SK-N-SH (cell line): ENCODE results near the gene CFAP69. TPM values are rescaled to one million over a fixed set of nuclear protein-coding genes. Genes with fewer than 3 reads are reported as not detected.

ENCODE experiments used
- CTCF ChIA-PET: fragments of 300-600, 350-600 bp; formaldehyde crosslinking; extraction: SDS; loops from one replicate; lab custom pipeline; 2021; lab: Yijun Ruan, JAX
- POLR2A ChIA-PET: fragments of 350-600 bp; sonication (Branson Sonifier 250); formaldehyde crosslinking; extraction: SDS; loops from one replicate; lab custom pipeline; 2020; ENCODE audit warnings: antibody characterized with exemption, inconsistent platforms; lab: Yijun Ruan, JAX
- DNase-seq: peaks from one replicate; pipeline ENCODE4 v3.0.0; 2012
- H2AFZ ChIP-seq: fragments of 200-600 bp; sonication (generic); 2 replicates; pipeline ENCODE4 v1.8.1; 2016; ENCODE audit warnings: antibody characterized with exemption, mild to moderate bottlenecking, low read depth
- H3F3A ChIP-seq: fragments of 200-600 bp; sonication (generic); replicated peaks from 2 replicates; pipeline ENCODE3; 2016; ENCODE audit warnings: antibody characterized with exemption, mild to moderate bottlenecking; ENCODE audit not compliant: insufficient read depth
- H3K27ac ChIP-seq, 2 experiments: fragments of 200-500 bp in 1 of 2; fragments of 200-600 bp in 1 of 2; sonication (Bioruptor generic) in 1 of 2; sonication (generic), shearing (Covaris generic) in 1 of 2; 2 replicates each; pipeline versions ENCODE4 v1.5.1 to v1.6.1; 2014 to 2016; ENCODE audit warnings: low read depth in 2 of 2, inconsistent platforms in 1 of 2, low read length in 1 of 2, mild to moderate bottlenecking in 1 of 2, mixed read lengths in 1 of 2
- H3K27me3 ChIP-seq: fragments of 200-600 bp; sonication (generic), shearing (Covaris generic); 2 replicates; pipeline ENCODE4 v1.6.1; 2016; ENCODE audit warnings: mixed run types; ENCODE audit not compliant: insufficient read depth
- H3K36me3 ChIP-seq, 2 experiments: fragments of 200-500 bp in 1 of 2; fragments of 200-600 bp in 1 of 2; sonication (Bioruptor generic) in 1 of 2; sonication (generic) in 1 of 2; replicated peaks in 1 of 2; 2 replicates each; pipeline versions ENCODE3 to v1.5.1; 2014 to 2016; ENCODE audit warnings: low read length in 1 of 2, mild to moderate bottlenecking in 1 of 2; ENCODE audit not compliant: insufficient read depth in 2 of 2, control insufficient read depth in 1 of 2
- H3K4me1 ChIP-seq, 2 experiments: fragments of 200-500 bp in 1 of 2; fragments of 200-600 bp in 1 of 2; sonication (Bioruptor generic) in 1 of 2; sonication (generic), shearing (Covaris generic) in 1 of 2; 2 replicates each; pipeline versions ENCODE4 v1.5.1 to v1.6.1; 2014 to 2016; ENCODE audit warnings: low read depth in 1 of 2, low read length in 1 of 2, mixed run types in 1 of 2; ENCODE audit not compliant: insufficient read depth in 2 of 2, control insufficient read depth in 1 of 2
- H3K4me2 ChIP-seq: fragments of 200-600 bp; sonication (generic), shearing (Covaris generic); 2 replicates; pipeline ENCODE4 v1.6.1; 2017; ENCODE audit warnings: mixed run types
- H3K4me3 ChIP-seq, 2 experiments: fragments of 200-500 bp in 1 of 2; fragments of 200-600 bp in 1 of 2; sonication (Bioruptor generic) in 1 of 2; sonication (generic), shearing (Covaris generic) in 1 of 2; 2 replicates each; pipeline versions ENCODE4 v1.5.1 to v1.8.1; 2014 to 2016; ENCODE audit warnings: low read depth in 2 of 2, inconsistent platforms in 1 of 2, low read length in 1 of 2, mild to moderate bottlenecking in 1 of 2, mixed read lengths in 1 of 2, moderate library complexity in 1 of 2
- H3K79me2 ChIP-seq: fragments of 200-600 bp; sonication (generic); 2 replicates; pipeline ENCODE4 v1.8.1; 2017; ENCODE audit warnings: mild to moderate bottlenecking; ENCODE audit not compliant: insufficient read depth
- H3K9ac ChIP-seq: fragments of 200-600 bp; sonication (generic); 2 replicates; pipeline ENCODE4 v1.6.1; 2017; ENCODE audit warnings: mixed run types
- H3K9me2 ChIP-seq: fragments of 200-600 bp; sonication (generic); 2 replicates; pipeline ENCODE4 v1.6.1; 2017; ENCODE audit warnings: mixed run types
- H3K9me3 ChIP-seq: fragments of 200-600 bp; sonication (generic); 2 replicates; pipeline ENCODE4 v1.6.1; 2017; ENCODE audit warnings: mixed run types, mild to moderate bottlenecking, moderate library complexity
- H4K20me1 ChIP-seq: fragments of 200-600 bp; sonication (generic); 2 replicates; pipeline ENCODE4 v1.6.1; 2017; ENCODE audit warnings: mild to moderate bottlenecking, mixed run types; ENCODE audit not compliant: insufficient read depth
- EP300 ChIP-seq, 2 experiments: IDR thresholded peaks; 2 replicates each; pipeline versions ENCODE4 v1.4.0 to v1.6.1; 2012; ENCODE audit warnings: borderline replicate concordance in 1 of 2, low read depth in 1 of 2, low read length in 1 of 2
- EZH2phosphoT487 ChIP-seq: fragments of 200-600 bp; sonication (generic); IDR thresholded peaks from 2 replicates; pipeline ENCODE4 v1.6.1; 2017; ENCODE audit warnings: low read depth, mixed run types, mild to moderate bottlenecking, antibody characterized with exemption, moderate library complexity, borderline replicate concordance
- FOSL2 ChIP-seq: IDR thresholded peaks from 2 replicates; pipeline ENCODE4 v1.4.0; 2012; ENCODE audit warnings: low read depth, mild to moderate bottlenecking, moderate library complexity, borderline replicate concordance
- FOXM1 ChIP-seq: IDR thresholded peaks from 2 replicates; pipeline ENCODE4 v1.4.0; 2012; ENCODE audit warnings: low read depth, mild to moderate bottlenecking
- JUND ChIP-seq: IDR thresholded peaks from 2 replicates; pipeline ENCODE4 v1.4.0; 2012
- MXI1 ChIP-seq: IDR thresholded peaks from 2 replicates; pipeline ENCODE4 v1.6.1; 2012; ENCODE audit warnings: mild to moderate bottlenecking, low read depth, low read length, improper control_type of control experiment
- NFIC ChIP-seq: IDR thresholded peaks from 2 replicates; pipeline ENCODE4 v1.4.0; 2012; ENCODE audit warnings: borderline replicate concordance
- NRF1 ChIP-seq: IDR thresholded peaks from 2 replicates; pipeline ENCODE4 v1.6.1; 2012; ENCODE audit warnings: low read depth, mild to moderate bottlenecking, low read length
- POLR2AphosphoS5 ChIP-seq: IDR thresholded peaks from 2 replicates; pipeline ENCODE4 v1.6.1; 2012; ENCODE audit warnings: low read depth, low read length
- RXRA ChIP-seq: IDR thresholded peaks from 2 replicates; pipeline ENCODE4 v1.4.0; 2012; ENCODE audit warnings: low read depth, mild to moderate bottlenecking, borderline replicate concordance
- TAF1 ChIP-seq: IDR thresholded peaks from 2 replicates; pipeline ENCODE4 v1.6.1; 2012; ENCODE audit warnings: low read depth, mild to moderate bottlenecking, low read length, moderate library complexity, borderline replicate concordance
- TCF12 ChIP-seq: IDR thresholded peaks from 2 replicates; pipeline ENCODE4 v1.4.0; 2012
- TEAD4 ChIP-seq: IDR thresholded peaks from 2 replicates; pipeline ENCODE4 v1.4.0; 2012; ENCODE audit warnings: mild to moderate bottlenecking, borderline replicate concordance; ENCODE audit not compliant: insufficient read depth
- WGBS: methylation state at CpG from one replicate; pipeline ENCODE4 v1.1.6; 2017; ENCODE audit warnings: low lambda C conversion rate; 5-methylcytosine and 5-hydroxymethylcytosine counted together
- polyA plus RNA-seq, 3 experiments: library from polyadenylated mRNA; depleted of rRNA; stranded (reverse); fragments of >200 nt; gene quantifications; 2 replicates each; pipeline ENCODE4 v1.2.3, GENCODE V29; 2012
- TF ChIP-seq, protein P1 (sequence below): IDR thresholded peaks from 2 replicates; pipeline ENCODE4; 2012
- TF ChIP-seq, protein P2 (sequence below): fragments of 150-350 bp; IDR thresholded peaks from 2 replicates; pipeline ENCODE4 v1.6.1; 2016; ENCODE audit warnings: mild to moderate bottlenecking, low read depth, low read length

CFAP69 gene
- polyA plus RNA-seq, 1 of the 3 experiments (the other 2 are of a cell fraction), result 2.3 TPM

DNA sequence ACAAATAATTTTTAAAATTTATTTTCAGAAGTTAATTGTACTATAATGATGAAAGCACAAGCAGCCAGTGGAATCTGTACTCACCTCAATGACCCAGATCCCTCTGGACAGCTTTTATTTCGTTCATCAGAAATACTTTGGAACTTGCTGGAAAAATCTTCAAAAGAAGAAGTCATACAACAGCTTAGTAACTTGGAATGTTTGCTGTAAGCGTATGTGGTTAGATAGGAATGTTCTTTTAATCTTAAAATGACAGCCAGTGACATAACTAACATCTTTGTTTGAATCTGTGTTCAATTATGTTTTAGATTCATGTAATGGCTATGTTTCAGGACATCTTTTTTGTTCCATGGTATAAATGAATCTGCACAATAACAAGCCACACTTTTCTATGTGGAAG lies 26.8 kb downstream of the CFAP69 start:
- Histone ChIP-seq H3K9ac (0 out of 2 replicates have a peak overlapping the region, but pooled peaks have one; percentile 14), H3K9me2 (no peaks in the 10 kb centered on the region), H2AFZ (peak overlapping the region; percentile 21; the same call in 1 of the 2 replicates), H3K9me3 (no peaks in the 10 kb centered on the region), H3K4me3 (no peak overlapping the region; a peak in 1 of 4 replicates), H3K4me2 (peak overlapping the region; percentile 33; the same call in 1 of the 2 replicates), H3F3A (peaks cover 27% of the 10 kb centered on the region), H4K20me1 (no peaks in the 10 kb centered on the region), H3K27me3 (no peaks in the 10 kb centered on the region), H3K79me2 (no peaks in the 10 kb centered on the region), H3K4me1 (peaks cover 9 to 31% of the 10 kb centered on the region in 2 experiments; a peak in 3 of 4 replicates), H3K27ac (peak overlapping the region; percentile 76 to 85; a peak in 3 of 4 replicates), H3K36me3 (no peaks in the 10 kb centered on the region)
- TF ChIP-seq, protein P1, sequence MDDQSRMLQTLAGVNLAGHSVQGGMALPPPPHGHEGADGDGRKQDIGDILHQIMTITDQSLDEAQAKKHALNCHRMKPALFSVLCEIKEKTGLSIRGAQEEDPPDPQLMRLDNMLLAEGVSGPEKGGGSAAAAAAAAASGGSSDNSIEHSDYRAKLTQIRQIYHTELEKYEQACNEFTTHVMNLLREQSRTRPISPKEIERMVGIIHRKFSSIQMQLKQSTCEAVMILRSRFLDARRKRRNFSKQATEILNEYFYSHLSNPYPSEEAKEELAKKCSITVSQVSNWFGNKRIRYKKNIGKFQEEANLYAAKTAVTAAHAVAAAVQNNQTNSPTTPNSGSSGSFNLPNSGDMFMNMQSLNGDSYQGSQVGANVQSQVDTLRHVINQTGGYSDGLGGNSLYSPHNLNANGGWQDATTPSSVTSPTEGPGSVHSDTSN, result peak; percentile 94
- TF ChIP-seq RXRA, result peak; percentile 34; the same call in 1 of the 2 replicates
- peak; percentile 32 to 88; a peak in 3 of 4 replicates for TF ChIP-seq EP300 (IDR thresholded peaks at IDR 0.05; ENCODE audit: borderline replicate concordance in 1 of 2, low read depth in 1 of 2, low read length in 1 of 2)
- no peak for TF ChIP-seq NRF1
- peak; percentile 63; the same call in 1 of the 2 replicates for TF ChIP-seq FOXM1
- peak; percentile 63; the same call in 1 of the 2 replicates for TF ChIP-seq NFIC
- TF ChIP-seq, protein P2, sequence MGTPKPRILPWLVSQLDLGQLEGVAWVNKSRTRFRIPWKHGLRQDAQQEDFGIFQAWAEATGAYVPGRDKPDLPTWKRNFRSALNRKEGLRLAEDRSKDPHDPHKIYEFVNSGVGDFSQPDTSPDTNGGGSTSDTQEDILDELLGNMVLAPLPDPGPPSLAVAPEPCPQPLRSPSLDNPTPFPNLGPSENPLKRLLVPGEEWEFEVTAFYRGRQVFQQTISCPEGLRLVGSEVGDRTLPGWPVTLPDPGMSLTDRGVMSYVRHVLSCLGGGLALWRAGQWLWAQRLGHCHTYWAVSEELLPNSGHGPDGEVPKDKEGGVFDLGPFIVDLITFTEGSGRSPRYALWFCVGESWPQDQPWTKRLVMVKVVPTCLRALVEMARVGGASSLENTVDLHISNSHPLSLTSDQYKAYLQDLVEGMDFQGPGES, result no peak
- peak; percentile 98 for TF ChIP-seq TCF12
- TF ChIP-seq MXI1, result no peak
- TF ChIP-seq TAF1, result 0 out of 2 replicates have a peak, but pooled peaks have one; percentile 15
- peak; percentile 83; the same call in 1 of the 2 replicates for TF ChIP-seq POLR2AphosphoS5
- peak; percentile 66 for TF ChIP-seq JUND
- TF ChIP-seq FOSL2, result peak; percentile 67; the same call in 1 of the 2 replicates
- TF ChIP-seq TEAD4, result peak; percentile 81; the same call in 1 of the 2 replicates
- CTCF ChIA-PET, result interaction anchor here (0.9 to 1.0 kb wide), 2 partner anchors 60 to 156 kb away, joined by 3 to 5 read pairs; partner anchors contain the start of gene STEAP2
- 20% methylated on average over 2 of the region's 2 CpGs for WGBS
- no peak for DNase-seq
- POLR2A ChIA-PET, result no interaction called here

DNA sequence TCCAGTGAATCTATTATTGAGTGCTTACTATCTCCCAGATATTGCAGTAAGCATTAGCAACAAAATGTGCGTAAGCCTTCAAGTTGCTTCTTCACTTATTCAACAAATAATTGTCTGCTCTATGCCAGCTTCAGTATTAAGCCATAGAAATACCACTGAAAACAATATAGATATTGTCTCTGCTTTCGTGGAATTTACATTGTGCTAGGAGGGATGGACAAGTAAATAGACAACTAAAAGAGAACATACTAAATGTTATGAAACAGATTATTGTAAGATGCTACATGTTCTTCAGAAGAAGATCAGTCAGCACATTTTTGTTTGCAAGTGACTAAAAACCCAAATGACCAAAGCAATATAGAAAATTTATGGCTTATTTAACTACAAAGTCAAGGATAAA lies 27.3 kb downstream of the CFAP69 start:
- Histone ChIP-seq H3K4me1 (peaks cover 9 to 26% of the 10 kb centered on the region in 2 experiments; a peak in 3 of 4 replicates), H4K20me1 (no peaks in the 10 kb centered on the region), H3K4me2 (no peak overlapping the region; the same call in 1 of the 2 replicates), H3K4me3 (no peak overlapping the region), H3K36me3 (no peaks in the 10 kb centered on the region), H3K27ac (peak overlapping the region; percentile 76 to 78), H3K79me2 (no peaks in the 10 kb centered on the region), H2AFZ (no peak overlapping the region), H3K9me2 (no peaks in the 10 kb centered on the region), H3K27me3 (no peaks in the 10 kb centered on the region), H3F3A (peaks cover 27% of the 10 kb centered on the region), H3K9me3 (no peaks in the 10 kb centered on the region), H3K9ac (no peak overlapping the region)
- ChIA-PET POLR2A (no interaction called here), CTCF (interaction anchor here (0.6 to 1.0 kb wide), 3 partner anchors 9 to 156 kb away, joined by 3 to 5 read pairs (median 3); no protein-coding TSS in a partner anchor)
- TF ChIP-seq, protein P1, result no peak
- TF ChIP-seq NFIC (no peak), EZH2phosphoT487 (no peak)
- DNase-seq, result no peak
- 94% methylated on average over 2 of the region's 2 CpGs for WGBS
